HepG2 (cell line): ENCODE results near the gene SMYD5. TPM values are rescaled to one million over a fixed set of nuclear protein-coding genes. Genes with fewer than 3 reads are reported as not detected.

Experiments
- ELF1 ChIP-seq: sonication (generic); formaldehyde crosslinking; IDR thresholded peaks from 2 replicates; pipeline ENCODE4 v1.4.0; 2020; ENCODE audit warnings: missing genetic modification reagents
- FOXP1 ChIP-seq, 2 experiments: fragments of 450-650 bp in 1 of 2; IDR thresholded peaks; 2 replicates each; pipeline ENCODE4 v1.6.1; 2017 to 2018; ENCODE audit warnings: antibody characterized with exemption in 1 of 2
- GATAD1 ChIP-seq: IDR thresholded peaks from 2 replicates; pipeline ENCODE4 v1.6.1; 2016; ENCODE audit warnings: missing genetic modification reagents, missing compliant biosample characterization
- GTF3A ChIP-seq: sonication (generic); formaldehyde crosslinking; conservative IDR thresholded peaks from 2 replicates; pipeline ENCODE4 v1.4.0; 2020; ENCODE audit warnings: mild to moderate bottlenecking, missing genetic modification reagents
- JUN ChIP-seq: sonication (generic); formaldehyde crosslinking; IDR thresholded peaks from 2 replicates; pipeline ENCODE4 v1.4.0; 2020; ENCODE audit warnings: mild to moderate bottlenecking, missing genetic modification reagents
- NFATC3 ChIP-seq: sonication (generic); formaldehyde crosslinking; IDR thresholded peaks from 2 replicates; pipeline ENCODE4 v1.5.1; 2020; ENCODE audit warnings: mild to moderate bottlenecking, missing genetic modification reagents
- NR2F1 ChIP-seq, 2 experiments: fragments of 450-650 bp in 1 of 2; formaldehyde crosslinking in 1 of 2; IDR thresholded peaks; 2 replicates each; pipeline versions ENCODE4 v1.5.0 to v1.6.1; 2016 to 2020; ENCODE audit warnings: mild to moderate bottlenecking in 1 of 2, missing compliant biosample characterization in 1 of 2, missing genetic modification reagents in 1 of 2, moderate library complexity in 1 of 2
- NR2F6 ChIP-seq, 2 experiments: IDR thresholded peaks; 2 replicates each; pipeline ENCODE4 v1.6.1; 2016; ENCODE audit warnings: antibody characterized with exemption in 1 of 2, mild to moderate bottlenecking in 1 of 2
- SMAD9 ChIP-seq: sonication (generic); formaldehyde crosslinking; IDR thresholded peaks from 2 replicates; pipeline ENCODE4 v1.5.1; 2020; ENCODE audit warnings: mild to moderate bottlenecking, missing genetic modification reagents
- SMYD3 ChIP-seq: sonication (generic); formaldehyde crosslinking; IDR thresholded peaks from 2 replicates; pipeline ENCODE4 v1.8.1; 2023; ENCODE audit warnings: mild to moderate bottlenecking, missing genetic modification reagents
- ZFAT ChIP-seq: sonication (generic); formaldehyde crosslinking; conservative IDR thresholded peaks from 2 replicates; pipeline ENCODE4 v1.8.1; 2023; ENCODE audit warnings: missing genetic modification reagents, inconsistent platforms
- ZFP36 ChIP-seq: fragments of 150-350 bp; IDR thresholded peaks from 2 replicates; pipeline ENCODE4 v1.6.1; 2018; ENCODE audit warnings: borderline replicate concordance, low read length, low read depth; ENCODE audit not compliant: partially characterized antibody
- ZFY ChIP-seq: sonication (generic); formaldehyde crosslinking; IDR thresholded peaks from 2 replicates; pipeline ENCODE4 v1.4.0; 2020; ENCODE audit warnings: missing genetic modification reagents
- ZKSCAN8 ChIP-seq: IDR thresholded peaks from 2 replicates; pipeline ENCODE4 v1.6.1; 2016; ENCODE audit warnings: borderline replicate concordance, missing genetic modification reagents, missing compliant biosample characterization
- ZNF256 ChIP-seq: sonication (generic); formaldehyde crosslinking; conservative IDR thresholded peaks from 2 replicates; pipeline ENCODE4 v1.4.0; 2020; ENCODE audit warnings: missing genetic modification reagents
- ZNF749 ChIP-seq: sonication (generic); formaldehyde crosslinking; IDR thresholded peaks from 2 replicates; pipeline ENCODE4 v1.8.0; 2022; ENCODE audit warnings: mild to moderate bottlenecking, missing genetic modification reagents, moderate library complexity, borderline replicate concordance
- polyA plus RNA-seq, 8 experiments: library from polyadenylated mRNA; depleted of rRNA in 3 of 8; stranded (reverse) in 7 of 8; unstranded in 1 of 8; fragments of >200 nt; fragmentation: Illumina TruSeq in 4 of 8; extraction: Trizol in 4 of 8; gene quantifications; 2 replicates each; pipeline versions ENCODE4 v1.2.1 to v1.2.3, GENCODE V29; 2011 to 2016; ENCODE audit warnings: low read depth in 4 of 8, missing spikeins in 1 of 8, mixed read lengths in 1 of 8; ENCODE audit not compliant: insufficient read depth in 1 of 8
- total RNA-seq, 5 experiments: library from RNA; depleted of rRNA; stranded (reverse); fragments of >200 nt; fragmentation: Illumina TruSeq; extraction: Trizol; gene quantifications; 2 replicates each; pipeline ENCODE4 v1.2.3, GENCODE V29; 2016; ENCODE audit warnings: low read depth in 1 of 5
- TF ChIP-seq, protein P1 (sequence below): sonication (generic); formaldehyde crosslinking; IDR thresholded peaks from 2 replicates; pipeline ENCODE4 v1.8.1; 2023; ENCODE audit warnings: mild to moderate bottlenecking, missing genetic modification reagents, borderline replicate concordance
- TF ChIP-seq, protein P2 (sequence below): sonication (generic); formaldehyde crosslinking; IDR thresholded peaks from 2 replicates; pipeline ENCODE4 v1.5.0; 2020; ENCODE audit warnings: missing genetic modification reagents
- TF ChIP-seq, protein P3 (sequence below): sonication (generic); formaldehyde crosslinking; IDR thresholded peaks from 2 replicates; pipeline ENCODE4 v1.5.0; 2020; ENCODE audit warnings: missing genetic modification reagents
- TF ChIP-seq, protein P4 (sequence below): sonication (generic); formaldehyde crosslinking; IDR thresholded peaks from 2 replicates; pipeline ENCODE4 v1.5.0; 2020; ENCODE audit warnings: mild to moderate bottlenecking, missing genetic modification reagents, moderate library complexity
- TF ChIP-seq, protein P5 (sequence below): IDR thresholded peaks from 2 replicates; pipeline ENCODE4 v1.6.1; 2012; ENCODE audit warnings: low read length, improper control_type of control experiment

SMYD5 gene
- total and polyA plus RNA-seq, 2 of the 13 experiments (the other 11 are each of a cell fraction or from before 2014, with no cell fraction given) = 55.8 to 70.4 TPM

DNA sequence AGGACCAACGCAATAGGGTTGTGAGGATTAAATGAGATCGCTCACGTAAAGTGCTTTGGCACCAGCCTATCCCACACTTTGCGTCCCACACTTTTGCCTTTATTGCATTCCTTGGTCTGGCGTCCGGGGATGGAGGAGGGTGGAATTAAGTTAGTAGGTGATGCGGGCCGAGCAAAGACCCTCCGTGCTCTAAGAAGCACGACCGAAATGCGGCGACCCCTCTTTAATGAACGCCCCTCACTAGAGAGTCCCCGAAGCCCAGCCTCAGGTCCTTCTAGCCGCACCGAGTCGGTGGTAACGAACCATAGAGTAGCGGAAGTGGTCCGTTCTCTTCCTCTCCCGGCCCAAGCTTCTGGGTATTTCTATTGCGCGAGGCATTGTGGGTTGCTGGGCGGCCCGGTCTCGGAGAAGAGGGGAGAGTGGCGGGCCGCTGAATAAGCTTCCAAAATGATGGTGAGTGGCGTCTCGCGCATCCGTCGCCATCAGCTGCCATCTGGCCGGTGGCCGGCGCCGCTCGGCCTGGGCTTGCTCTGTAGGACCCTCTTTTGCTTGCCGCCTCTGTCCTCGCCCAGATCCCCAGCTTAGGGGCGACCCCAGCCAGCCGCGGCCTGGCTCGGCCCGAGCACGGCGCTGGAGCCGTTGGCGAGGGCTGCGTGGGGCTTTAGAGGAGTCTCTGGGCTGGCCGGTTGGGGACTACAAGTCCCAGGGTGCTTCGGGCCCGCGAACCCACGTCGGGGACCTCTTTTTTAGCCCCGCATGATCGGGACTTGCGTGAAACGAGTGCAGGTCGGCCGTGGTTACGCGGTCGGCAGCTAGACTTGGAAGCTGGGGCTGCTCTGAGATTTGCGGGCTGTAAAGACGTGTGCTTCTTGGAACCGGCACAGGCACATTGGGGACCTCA is 20.1 kb downstream of the SMYD5 start, which contains the start of gene CCT7 (continued):
- TF ChIP-seq FOXP1 (IDR thresholded peaks at IDR 0.05) = no peak
- TF ChIP-seq FOXP1 (CRISPR knock-in tag; IDR thresholded peaks at IDR 0.05) = no peak
- TF ChIP-seq ZFY = peak; percentile 99
- TF ChIP-seq ZKSCAN8 (CRISPR knock-in tag) = peak; percentile 78
- TF ChIP-seq ELF1 = peak; percentile 91
- peak; percentile 96 for TF ChIP-seq GATAD1 (CRISPR knock-in tag)
- no peak for TF ChIP-seq NFATC3 (CRISPR knock-in tag)
- peak; percentile 36; the same call in 1 of the 2 replicates for TF ChIP-seq GTF3A (CRISPR knock-in tag)
- no peak for TF ChIP-seq ZFAT (CRISPR knock-in tag)
- TF ChIP-seq JUN (CRISPR knock-in tag) = no peak
- no peak for TF ChIP-seq NR2F6 (IDR thresholded peaks at IDR 0.05)
- peak; percentile 36; the same call in 1 of the 2 replicates for TF ChIP-seq NR2F6 (CRISPR knock-in tag; IDR thresholded peaks at IDR 0.05)
- TF ChIP-seq SMYD3 (CRISPR knock-in tag) = peak; percentile 78; the same call in 1 of the 2 replicates
- TF ChIP-seq, protein P1, sequence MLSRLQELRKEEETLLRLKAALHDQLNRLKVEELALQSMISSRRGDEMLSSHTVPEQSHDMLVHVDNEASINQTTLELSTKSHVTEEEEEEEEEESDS = peak; percentile 88; the same call in 1 of the 2 replicates
- TF ChIP-seq, protein P2, sequence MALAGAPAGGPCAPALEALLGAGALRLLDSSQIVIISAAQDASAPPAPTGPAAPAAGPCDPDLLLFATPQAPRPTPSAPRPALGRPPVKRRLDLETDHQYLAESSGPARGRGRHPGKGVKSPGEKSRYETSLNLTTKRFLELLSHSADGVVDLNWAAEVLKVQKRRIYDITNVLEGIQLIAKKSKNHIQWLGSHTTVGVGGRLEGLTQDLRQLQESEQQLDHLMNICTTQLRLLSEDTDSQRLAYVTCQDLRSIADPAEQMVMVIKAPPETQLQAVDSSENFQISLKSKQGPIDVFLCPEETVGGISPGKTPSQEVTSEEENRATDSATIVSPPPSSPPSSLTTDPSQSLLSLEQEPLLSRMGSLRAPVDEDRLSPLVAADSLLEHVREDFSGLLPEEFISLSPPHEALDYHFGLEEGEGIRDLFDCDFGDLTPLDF (CRISPR knock-in tag) = peak; percentile 28; the same call in 1 of the 2 replicates
- TF ChIP-seq, protein P3, sequence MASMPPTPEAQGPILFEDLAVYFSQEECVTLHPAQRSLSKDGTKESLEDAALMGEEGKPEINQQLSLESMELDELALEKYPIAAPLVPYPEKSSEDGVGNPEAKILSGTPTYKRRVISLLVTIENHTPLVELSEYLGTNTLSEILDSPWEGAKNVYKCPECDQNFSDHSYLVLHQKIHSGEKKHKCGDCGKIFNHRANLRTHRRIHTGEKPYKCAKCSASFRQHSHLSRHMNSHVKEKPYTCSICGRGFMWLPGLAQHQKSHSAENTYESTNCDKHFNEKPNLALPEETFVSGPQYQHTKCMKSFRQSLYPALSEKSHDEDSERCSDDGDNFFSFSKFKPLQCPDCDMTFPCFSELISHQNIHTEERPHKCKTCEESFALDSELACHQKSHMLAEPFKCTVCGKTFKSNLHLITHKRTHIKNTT (CRISPR knock-in tag) = no peak; the same call in 1 of the 2 replicates
- TF ChIP-seq, protein P4, sequence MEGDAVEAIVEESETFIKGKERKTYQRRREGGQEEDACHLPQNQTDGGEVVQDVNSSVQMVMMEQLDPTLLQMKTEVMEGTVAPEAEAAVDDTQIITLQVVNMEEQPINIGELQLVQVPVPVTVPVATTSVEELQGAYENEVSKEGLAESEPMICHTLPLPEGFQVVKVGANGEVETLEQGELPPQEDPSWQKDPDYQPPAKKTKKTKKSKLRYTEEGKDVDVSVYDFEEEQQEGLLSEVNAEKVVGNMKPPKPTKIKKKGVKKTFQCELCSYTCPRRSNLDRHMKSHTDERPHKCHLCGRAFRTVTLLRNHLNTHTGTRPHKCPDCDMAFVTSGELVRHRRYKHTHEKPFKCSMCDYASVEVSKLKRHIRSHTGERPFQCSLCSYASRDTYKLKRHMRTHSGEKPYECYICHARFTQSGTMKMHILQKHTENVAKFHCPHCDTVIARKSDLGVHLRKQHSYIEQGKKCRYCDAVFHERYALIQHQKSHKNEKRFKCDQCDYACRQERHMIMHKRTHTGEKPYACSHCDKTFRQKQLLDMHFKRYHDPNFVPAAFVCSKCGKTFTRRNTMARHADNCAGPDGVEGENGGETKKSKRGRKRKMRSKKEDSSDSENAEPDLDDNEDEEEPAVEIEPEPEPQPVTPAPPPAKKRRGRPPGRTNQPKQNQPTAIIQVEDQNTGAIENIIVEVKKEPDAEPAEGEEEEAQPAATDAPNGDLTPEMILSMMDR (CRISPR knock-in tag) = peak; percentile 24
- no peak for TF ChIP-seq SMAD9 (CRISPR knock-in tag)
- TF ChIP-seq, protein P5, sequence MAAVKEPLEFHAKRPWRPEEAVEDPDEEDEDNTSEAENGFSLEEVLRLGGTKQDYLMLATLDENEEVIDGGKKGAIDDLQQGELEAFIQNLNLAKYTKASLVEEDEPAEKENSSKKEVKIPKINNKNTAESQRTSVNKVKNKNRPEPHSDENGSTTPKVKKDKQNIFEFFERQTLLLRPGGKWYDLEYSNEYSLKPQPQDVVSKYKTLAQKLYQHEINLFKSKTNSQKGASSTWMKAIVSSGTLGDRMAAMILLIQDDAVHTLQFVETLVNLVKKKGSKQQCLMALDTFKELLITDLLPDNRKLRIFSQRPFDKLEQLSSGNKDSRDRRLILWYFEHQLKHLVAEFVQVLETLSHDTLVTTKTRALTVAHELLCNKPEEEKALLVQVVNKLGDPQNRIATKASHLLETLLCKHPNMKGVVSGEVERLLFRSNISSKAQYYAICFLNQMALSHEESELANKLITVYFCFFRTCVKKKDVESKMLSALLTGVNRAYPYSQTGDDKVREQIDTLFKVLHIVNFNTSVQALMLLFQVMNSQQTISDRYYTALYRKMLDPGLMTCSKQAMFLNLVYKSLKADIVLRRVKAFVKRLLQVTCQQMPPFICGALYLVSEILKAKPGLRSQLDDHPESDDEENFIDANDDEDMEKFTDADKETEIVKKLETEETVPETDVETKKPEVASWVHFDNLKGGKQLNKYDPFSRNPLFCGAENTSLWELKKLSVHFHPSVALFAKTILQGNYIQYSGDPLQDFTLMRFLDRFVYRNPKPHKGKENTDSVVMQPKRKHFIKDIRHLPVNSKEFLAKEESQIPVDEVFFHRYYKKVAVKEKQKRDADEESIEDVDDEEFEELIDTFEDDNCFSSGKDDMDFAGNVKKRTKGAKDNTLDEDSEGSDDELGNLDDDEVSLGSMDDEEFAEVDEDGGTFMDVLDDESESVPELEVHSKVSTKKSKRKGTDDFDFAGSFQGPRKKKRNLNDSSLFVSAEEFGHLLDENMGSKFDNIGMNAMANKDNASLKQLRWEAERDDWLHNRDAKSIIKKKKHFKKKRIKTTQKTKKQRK = no peak
- TF ChIP-seq ZNF256 (CRISPR knock-in tag) = peak; percentile 88; the same call in 1 of the 2 replicates
- TF ChIP-seq ZNF749 (CRISPR knock-in tag) = no peak
- TF ChIP-seq ZFP36 = no peak
- TF ChIP-seq NR2F1 (CRISPR knock-in tag; IDR thresholded peaks at IDR 0.05) = 0 out of 4 replicates have a peak, but pooled peaks of 1 of the 2 experiments have one; percentile 55
